Neural cell (in vitro differentiated cells): ENCODE measurements around the gene TMEM187. TPM values are rescaled to one million over a fixed set of nuclear protein-coding genes. Genes with fewer than 3 reads are reported as not detected.

Experiments used
- H2AFZ ChIP-seq: fragments of 200-600, 300-800 bp; sonication (generic), shearing (Covaris generic); 2 replicates; pipeline ENCODE4 v1.6.0; 2014; ENCODE audit warnings: low read depth, mild to moderate bottlenecking, antibody characterized with exemption, low read length, moderate library complexity
- H3F3A ChIP-seq: fragments of 200-600 bp; shearing (Covaris generic); 2 replicates; pipeline ENCODE4 v1.6.1; 2016; ENCODE audit warnings: mild to moderate bottlenecking, moderate library complexity, mixed read lengths, antibody characterized with exemption, low read length; ENCODE audit not compliant: insufficient read depth, poor library complexity, severe bottlenecking
- H3K27ac ChIP-seq: fragments of 200-600, 300-800 bp; sonication (generic), shearing (Covaris generic); 2 replicates; pipeline ENCODE4 v1.5.1; 2014; ENCODE audit warnings: mild to moderate bottlenecking, low read length, moderate library complexity
- H3K27me3 ChIP-seq: fragments of 300-800, 200-600 bp; sonication (generic), shearing (Covaris generic); 2 replicates; pipeline ENCODE4 v1.6.0; 2014; ENCODE audit warnings: mild to moderate bottlenecking, low read depth, low read length, moderate library complexity; ENCODE audit not compliant: insufficient read depth
- H3K36me3 ChIP-seq: fragments of 300-800, 200-600 bp; sonication (generic), shearing (Covaris generic); 2 replicates; pipeline ENCODE4 v1.5.1; 2014; ENCODE audit warnings: mild to moderate bottlenecking, antibody characterized with exemption, low read length, moderate library complexity; ENCODE audit not compliant: insufficient read depth
- H3K4me2 ChIP-seq: fragments of 300-800, 200-600 bp; sonication (generic), shearing (Covaris generic); 2 replicates; pipeline ENCODE4 v1.6.0; 2014; ENCODE audit warnings: mild to moderate bottlenecking, low read length
- H3K4me3 ChIP-seq: fragments of 300-800, 200-600 bp; sonication (generic), shearing (Covaris generic); 2 replicates; pipeline ENCODE4 v1.5.1; 2014; ENCODE audit warnings: mild to moderate bottlenecking, low read length, moderate library complexity
- H3K79me2 ChIP-seq: fragments of 200-600 bp; shearing (Covaris generic); replicated peaks from 2 replicates; pipeline ENCODE4 v1.6.0; 2014; ENCODE audit warnings: mild to moderate bottlenecking, low read length, moderate library complexity; ENCODE audit not compliant: insufficient read depth
- H3K9ac ChIP-seq: fragments of 300-800, 200-600 bp; sonication (generic), shearing (Covaris generic); 2 replicates; pipeline ENCODE4 v1.6.1; 2016; ENCODE audit warnings: mild to moderate bottlenecking, low read length, mixed read lengths
- H3K9me2 ChIP-seq: fragments of 200-600 bp; shearing (Covaris generic); 2 replicates; pipeline ENCODE4 v1.6.1; 2016; ENCODE audit warnings: mild to moderate bottlenecking, low read length, mixed read lengths; ENCODE audit not compliant: insufficient read depth
- H3K9me3 ChIP-seq: fragments of 200-600, 300-800 bp; sonication (generic), shearing (Covaris generic); 2 replicates; pipeline ENCODE4 v1.6.1; 2016; ENCODE audit warnings: mild to moderate bottlenecking, mixed run types, low read length, moderate library complexity, mixed read lengths
- H4K20me1 ChIP-seq: fragments of 200-600 bp; shearing (Covaris generic); 2 replicates; pipeline ENCODE4 v1.6.1; 2016; ENCODE audit warnings: mild to moderate bottlenecking, mixed run types; ENCODE audit not compliant: insufficient read depth
- CTCF ChIP-seq: fragments of 450-650 bp; IDR thresholded peaks from 2 replicates; pipeline ENCODE4 v1.5.1; 2014; ENCODE audit warnings: antibody characterized with exemption, mild to moderate bottlenecking, moderate library complexity; ENCODE audit not compliant: poor library complexity, severe bottlenecking
- EP300 ChIP-seq: fragments of 450-650 bp; conservative IDR thresholded peaks from 2 replicates; pipeline ENCODE4 v1.6.1; 2014; ENCODE audit warnings: antibody characterized with exemption, mild to moderate bottlenecking, moderate library complexity; ENCODE audit not compliant: poor library complexity, severe bottlenecking
- EZH2 ChIP-seq: fragments of 200-600, 300-800 bp; shearing (Covaris generic), sonication (generic); IDR thresholded peaks from 2 replicates; pipeline ENCODE4 v1.6.1; 2014; ENCODE audit warnings: antibody characterized with exemption, low read length, borderline replicate concordance, mild to moderate bottlenecking; ENCODE audit not compliant: insufficient read depth, poor library complexity, severe bottlenecking
- MXI1 ChIP-seq: fragments of 450-650 bp; conservative IDR thresholded peaks from 2 replicates; pipeline ENCODE4 v1.6.1; 2014; ENCODE audit warnings: antibody characterized with exemption, mild to moderate bottlenecking; ENCODE audit not compliant: poor library complexity, severe bottlenecking
- POLR2AphosphoS5 ChIP-seq: IDR thresholded peaks from 2 replicates; pipeline ENCODE4 v1.6.1; 2012
- RAD21 ChIP-seq: fragments of 450-650 bp; conservative IDR thresholded peaks from 2 replicates; pipeline ENCODE4 v1.6.1; 2014; ENCODE audit warnings: antibody characterized with exemption, mild to moderate bottlenecking, moderate library complexity
- SMC3 ChIP-seq: fragments of 450-650 bp; conservative IDR thresholded peaks from 2 replicates; pipeline ENCODE4 v1.6.1; 2014; ENCODE audit warnings: antibody characterized with exemption, mild to moderate bottlenecking, moderate library complexity; ENCODE audit not compliant: poor library complexity
- TAF1 ChIP-seq: IDR thresholded peaks from 2 replicates; pipeline ENCODE4 v1.6.1; 2012; ENCODE audit warnings: low read depth
- polyA plus RNA-seq: library from polyadenylated mRNA; depleted of rRNA; stranded (reverse); fragments of >200 nt; gene quantifications from 2 replicates; pipeline ENCODE4 v1.2.3, GENCODE V29; 2014
- TF ChIP-seq, protein P1 (sequence below): IDR thresholded peaks from 2 replicates; pipeline ENCODE4 v1.6.1; 2012; ENCODE audit warnings: borderline replicate concordance

TMEM187 gene
- polyA plus RNA-seq, 1 donor from 2014 or later, result 5.2 TPM

DNA sequence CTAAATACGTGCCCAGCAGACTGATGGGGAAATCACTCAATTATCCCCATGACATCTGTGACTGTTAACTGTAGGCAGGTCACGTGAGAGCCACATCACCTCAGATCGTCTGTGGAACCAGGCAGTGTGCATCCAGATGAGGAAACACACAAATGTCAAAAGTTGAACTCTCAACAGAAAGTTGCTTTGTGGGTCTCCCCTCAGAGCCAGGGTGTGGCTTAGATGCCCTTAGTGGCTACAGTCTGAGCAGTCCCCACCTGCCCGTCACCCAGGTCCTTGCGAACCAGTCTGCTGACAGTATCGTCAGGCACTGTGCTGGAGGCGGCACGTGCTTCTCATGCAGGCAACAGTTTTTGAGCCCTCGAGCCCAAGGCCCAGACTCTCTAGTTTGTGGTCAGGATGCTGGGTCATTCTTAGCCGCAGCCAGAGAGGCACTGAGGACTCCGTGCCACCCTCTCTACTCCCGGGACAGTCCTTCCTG, 10.8 kb downstream of the TMEM187 start:
- Histone ChIP-seq H3K4me3 (no peak overlapping the region), H3K9me2 (no peaks in the 10 kb centered on the region), H3K79me2 (no peaks in the 10 kb centered on the region), H3F3A (no peaks in the 10 kb centered on the region), H3K36me3 (no peaks in the 10 kb centered on the region), H4K20me1 (no peaks in the 10 kb centered on the region), H3K27ac (no peak overlapping the region), H3K27me3 (no peaks in the 10 kb centered on the region), H3K4me2 (no peak overlapping the region), H3K9me3 (no peaks in the 10 kb centered on the region), H3K9ac (no peak overlapping the region), H2AFZ (no peak overlapping the region)
- TF ChIP-seq RAD21, result no peak
- TF ChIP-seq CTCF, result no peak
- TF ChIP-seq SMC3, result no peak
- TF ChIP-seq POLR2AphosphoS5, result no peak
- TF ChIP-seq TAF1, result no peak
- TF ChIP-seq, protein P1, sequence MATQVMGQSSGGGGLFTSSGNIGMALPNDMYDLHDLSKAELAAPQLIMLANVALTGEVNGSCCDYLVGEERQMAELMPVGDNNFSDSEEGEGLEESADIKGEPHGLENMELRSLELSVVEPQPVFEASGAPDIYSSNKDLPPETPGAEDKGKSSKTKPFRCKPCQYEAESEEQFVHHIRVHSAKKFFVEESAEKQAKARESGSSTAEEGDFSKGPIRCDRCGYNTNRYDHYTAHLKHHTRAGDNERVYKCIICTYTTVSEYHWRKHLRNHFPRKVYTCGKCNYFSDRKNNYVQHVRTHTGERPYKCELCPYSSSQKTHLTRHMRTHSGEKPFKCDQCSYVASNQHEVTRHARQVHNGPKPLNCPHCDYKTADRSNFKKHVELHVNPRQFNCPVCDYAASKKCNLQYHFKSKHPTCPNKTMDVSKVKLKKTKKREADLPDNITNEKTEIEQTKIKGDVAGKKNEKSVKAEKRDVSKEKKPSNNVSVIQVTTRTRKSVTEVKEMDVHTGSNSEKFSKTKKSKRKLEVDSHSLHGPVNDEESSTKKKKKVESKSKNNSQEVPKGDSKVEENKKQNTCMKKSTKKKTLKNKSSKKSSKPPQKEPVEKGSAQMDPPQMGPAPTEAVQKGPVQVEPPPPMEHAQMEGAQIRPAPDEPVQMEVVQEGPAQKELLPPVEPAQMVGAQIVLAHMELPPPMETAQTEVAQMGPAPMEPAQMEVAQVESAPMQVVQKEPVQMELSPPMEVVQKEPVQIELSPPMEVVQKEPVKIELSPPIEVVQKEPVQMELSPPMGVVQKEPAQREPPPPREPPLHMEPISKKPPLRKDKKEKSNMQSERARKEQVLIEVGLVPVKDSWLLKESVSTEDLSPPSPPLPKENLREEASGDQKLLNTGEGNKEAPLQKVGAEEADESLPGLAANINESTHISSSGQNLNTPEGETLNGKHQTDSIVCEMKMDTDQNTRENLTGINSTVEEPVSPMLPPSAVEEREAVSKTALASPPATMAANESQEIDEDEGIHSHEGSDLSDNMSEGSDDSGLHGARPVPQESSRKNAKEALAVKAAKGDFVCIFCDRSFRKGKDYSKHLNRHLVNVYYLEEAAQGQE, result no peak
- no peak for TF ChIP-seq MXI1
- TF ChIP-seq EZH2, result no peak
- no peak for TF ChIP-seq EP300

DNA sequence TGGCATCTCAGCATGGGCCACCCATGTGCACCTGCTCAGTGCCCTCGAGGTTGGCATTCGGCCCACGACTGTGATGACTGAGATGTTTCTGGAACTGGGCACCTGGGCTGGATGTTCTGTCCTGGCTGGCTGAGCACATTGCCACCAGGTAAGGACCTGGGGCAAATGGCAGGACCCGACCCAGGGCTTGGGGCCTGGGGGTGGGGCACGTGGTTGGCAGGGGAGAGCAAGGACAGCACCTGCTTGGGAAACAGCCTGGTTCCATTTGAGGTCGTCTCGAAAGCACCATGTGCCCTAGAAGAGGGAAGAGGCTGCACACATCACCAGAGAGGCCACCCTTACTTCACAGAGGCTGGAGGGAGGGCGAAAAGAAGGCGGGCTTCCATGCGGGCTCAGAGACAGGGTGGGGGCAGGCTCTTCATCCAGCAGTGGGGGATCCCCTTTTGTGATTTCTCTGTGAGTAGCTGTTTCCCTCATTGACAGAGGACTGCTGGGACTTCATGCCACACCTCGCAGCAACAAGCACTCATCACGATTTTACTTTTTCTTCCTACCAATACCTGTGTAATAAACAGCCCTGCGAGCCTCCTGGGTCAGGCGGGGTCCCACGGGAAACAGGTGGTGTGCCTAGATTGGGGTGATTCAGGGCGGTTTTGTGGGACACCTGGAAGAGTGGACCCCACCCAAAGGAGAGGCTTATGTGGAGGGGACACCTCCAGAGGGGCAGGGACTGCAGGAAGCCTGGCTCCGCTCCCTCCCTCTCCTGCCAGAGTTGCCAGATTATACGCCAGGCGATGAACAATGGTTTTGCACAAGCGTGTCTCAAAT, 12.0 kb downstream of the TMEM187 start:
- H3K9me3 ChIP-seq, result no peaks in the 10 kb centered on the region
- no peak overlapping the region for H3K4me2 ChIP-seq
- no peaks in the 10 kb centered on the region for H3K79me2 ChIP-seq
- no peaks in the 10 kb centered on the region for H3K27me3 ChIP-seq
- no peak overlapping the region for H3K27ac ChIP-seq
- H2AFZ ChIP-seq, result no peak overlapping the region
- H3K4me3 ChIP-seq, result no peak overlapping the region
- H3K9ac ChIP-seq, result no peak overlapping the region
- H3F3A ChIP-seq, result no peaks in the 10 kb centered on the region
- TF ChIP-seq POLR2AphosphoS5 (no peak), CTCF (no peak), TAF1 (no peak), SMC3 (no peak), MXI1 (no peak), EP300 (no peak), RAD21 (no peak), EZH2 (no peak)
- TF ChIP-seq, protein P1, result no peak
- H4K20me1 ChIP-seq, result no peaks in the 10 kb centered on the region
- H3K36me3 ChIP-seq, result no peaks in the 10 kb centered on the region
- no peaks in the 10 kb centered on the region for H3K9me2 ChIP-seq
